ENCODE results near the gene PATZ1.
"Not testable (repeated sequence)": the region's sequence is repeated elsewhere in the genome, so short reads cannot be mapped to it uniquely, and the experiment has no call there.

The PATZ1 gene

GRCh38 chr22:31343235-31344191, 2.6 kb downstream of the PATZ1 start:
- DNase-seq, result no peak

DNA sequence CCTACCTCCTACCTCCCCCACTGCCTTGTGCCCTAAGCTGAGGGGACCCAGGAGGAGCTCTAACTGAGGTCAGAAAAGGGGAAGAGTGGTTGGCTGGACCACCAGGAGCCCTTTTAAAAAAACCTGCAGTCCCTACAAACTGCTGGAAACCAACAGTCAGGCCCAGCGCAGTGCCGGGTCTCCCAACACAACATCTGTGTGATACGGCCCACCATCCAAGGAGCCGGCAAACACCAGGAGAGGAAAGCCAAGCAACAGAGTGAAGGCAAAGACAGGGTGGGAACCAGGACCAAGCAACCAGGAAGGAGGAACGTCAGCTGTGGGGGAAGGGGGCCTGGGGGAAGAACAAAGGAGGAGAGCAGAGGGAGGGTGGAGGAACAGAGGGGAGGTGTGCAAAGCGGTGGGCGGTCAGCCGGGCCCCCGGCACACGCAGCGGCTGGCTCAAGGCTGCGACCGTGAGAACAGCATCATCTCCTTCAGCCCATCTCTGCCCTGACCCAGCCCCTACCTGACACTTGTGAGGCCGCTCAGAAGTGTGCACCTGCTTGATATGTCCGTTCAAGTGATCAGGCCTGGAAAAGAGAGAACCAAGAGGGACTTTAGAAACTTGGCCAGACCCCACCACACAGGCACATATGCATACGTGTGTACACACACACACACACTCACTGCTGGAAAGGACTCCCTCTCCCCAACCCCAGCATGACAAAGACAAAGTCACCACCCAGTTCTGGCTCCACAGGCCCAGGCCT, 3.6 kb downstream of the PATZ1 start:
- DNase-seq, result no peak

- DNase-seq, result no peak
Measured at GRCh38 chr22:31341386-31342088, 4.6 kb downstream of the PATZ1 start.

DNA sequence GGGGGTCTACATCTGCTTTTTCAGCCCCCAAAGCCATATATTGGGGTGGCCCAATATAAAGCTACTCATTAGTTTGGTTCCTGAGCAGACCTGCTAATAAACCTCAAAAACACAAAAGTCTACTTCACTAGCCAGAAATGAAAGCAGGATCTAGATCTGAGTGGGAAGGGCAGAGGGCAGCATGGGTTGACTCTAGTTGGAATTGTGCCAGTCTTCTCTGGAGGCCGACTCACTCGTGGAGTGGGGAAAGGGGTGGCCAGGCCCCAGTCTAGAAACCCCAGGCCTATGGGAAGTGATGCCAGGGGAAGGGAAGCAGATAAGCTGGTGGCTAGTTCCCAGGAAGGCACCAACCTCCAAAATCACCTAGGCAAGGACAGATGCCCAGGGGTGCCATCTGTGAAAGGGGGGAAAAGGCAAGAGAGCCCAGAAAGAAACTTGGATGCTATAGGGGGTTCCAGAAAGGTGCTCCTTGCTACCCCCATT, 5.3 kb downstream of the PATZ1 start:
- no peak for DNase-seq

DNA sequence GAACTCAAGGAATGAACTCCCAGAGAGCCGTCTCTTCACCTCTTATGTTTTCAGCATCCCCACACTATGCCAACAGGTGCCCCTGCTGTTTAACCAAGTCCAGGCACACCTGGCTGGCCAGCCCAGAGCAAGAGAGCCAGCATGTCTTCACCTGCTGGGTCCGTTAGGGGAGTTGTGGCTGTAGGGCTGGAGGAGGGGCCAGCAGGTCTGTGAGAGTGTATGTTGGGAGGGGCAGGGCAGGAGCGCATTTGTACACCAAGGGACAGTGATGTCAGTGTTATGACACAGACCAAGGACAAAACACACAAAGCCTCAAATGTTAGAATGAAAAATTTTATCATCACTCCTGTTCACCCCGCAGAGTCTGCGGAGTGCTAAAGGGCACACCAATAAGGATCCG, 5.8 kb downstream of the PATZ1 start:
- no peak for DNase-seq

GRCh38 chr22:31339148-31339832, 6.9 kb downstream of the PATZ1 start:
- no peak for DNase-seq

DNA sequence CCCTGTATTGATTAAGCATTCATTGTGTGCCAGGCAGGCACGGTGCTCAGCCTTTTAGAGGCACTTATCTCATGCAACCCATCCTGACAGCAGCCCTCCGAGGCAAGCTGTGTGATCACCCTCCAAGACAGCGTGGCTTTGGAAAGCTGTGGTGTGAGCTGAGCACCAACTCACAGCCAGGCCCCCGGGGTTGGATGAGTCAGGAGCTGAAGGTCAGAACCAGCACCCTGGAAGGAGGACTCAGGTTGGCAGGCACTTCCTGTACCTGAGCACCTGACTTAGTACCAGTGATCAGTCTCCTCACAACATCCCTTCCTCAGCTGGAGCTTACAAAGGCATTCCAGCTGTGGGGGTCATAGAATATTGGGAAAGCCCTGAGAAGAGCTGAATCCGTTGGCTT, 9.0 kb downstream of the PATZ1 start:
- DNase-seq, result no peak

DNA sequence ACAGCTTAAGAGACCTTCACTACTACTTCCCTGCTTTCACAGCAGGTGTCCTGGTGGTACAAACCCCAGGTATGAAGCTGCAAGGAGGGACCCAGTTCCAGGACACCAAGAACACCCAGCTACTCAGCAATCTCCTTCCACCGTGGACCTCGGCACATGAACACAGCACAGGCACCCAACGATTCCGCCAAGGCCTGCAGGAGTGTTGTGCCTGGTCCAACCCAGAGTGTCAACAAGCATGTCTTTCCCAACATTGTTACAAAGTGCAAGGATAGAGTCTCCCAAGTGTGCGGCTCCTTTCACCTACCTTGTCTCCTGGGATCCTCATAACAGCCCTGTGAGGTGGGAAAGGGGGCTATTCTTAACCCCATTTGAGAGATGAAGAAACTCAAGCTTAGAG, 11.8 kb downstream of the PATZ1 start:
- DNase-seq, result no peak

- DNase-seq, result no peak
Measured at GRCh38 chr22:31333641-31334040, 12.5 kb downstream of the PATZ1 start.

GRCh38 chr22:31332886-31333285, 13.3 kb downstream of the PATZ1 start:
- no peak for DNase-seq

DNA sequence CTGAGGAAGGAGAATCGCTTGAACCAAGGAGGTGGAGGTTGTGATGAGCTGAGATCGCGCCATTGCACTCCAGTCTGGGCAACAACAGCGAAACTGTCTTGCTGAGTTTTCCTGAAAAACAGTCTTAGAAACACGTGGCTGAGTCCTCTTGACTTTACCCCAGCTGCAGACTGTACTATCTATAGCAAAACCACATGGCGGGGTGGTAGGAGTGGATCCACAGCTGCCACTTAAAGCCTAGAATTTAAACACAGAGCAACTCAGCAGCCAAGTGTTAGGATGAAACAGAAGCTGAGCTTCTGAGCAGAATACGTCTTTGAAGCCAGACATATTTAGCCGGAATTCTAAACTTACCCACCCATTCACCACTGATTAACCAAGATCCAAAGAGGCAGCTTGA, 14.1 kb downstream of the PATZ1 start:
- no peak for DNase-seq

DNA sequence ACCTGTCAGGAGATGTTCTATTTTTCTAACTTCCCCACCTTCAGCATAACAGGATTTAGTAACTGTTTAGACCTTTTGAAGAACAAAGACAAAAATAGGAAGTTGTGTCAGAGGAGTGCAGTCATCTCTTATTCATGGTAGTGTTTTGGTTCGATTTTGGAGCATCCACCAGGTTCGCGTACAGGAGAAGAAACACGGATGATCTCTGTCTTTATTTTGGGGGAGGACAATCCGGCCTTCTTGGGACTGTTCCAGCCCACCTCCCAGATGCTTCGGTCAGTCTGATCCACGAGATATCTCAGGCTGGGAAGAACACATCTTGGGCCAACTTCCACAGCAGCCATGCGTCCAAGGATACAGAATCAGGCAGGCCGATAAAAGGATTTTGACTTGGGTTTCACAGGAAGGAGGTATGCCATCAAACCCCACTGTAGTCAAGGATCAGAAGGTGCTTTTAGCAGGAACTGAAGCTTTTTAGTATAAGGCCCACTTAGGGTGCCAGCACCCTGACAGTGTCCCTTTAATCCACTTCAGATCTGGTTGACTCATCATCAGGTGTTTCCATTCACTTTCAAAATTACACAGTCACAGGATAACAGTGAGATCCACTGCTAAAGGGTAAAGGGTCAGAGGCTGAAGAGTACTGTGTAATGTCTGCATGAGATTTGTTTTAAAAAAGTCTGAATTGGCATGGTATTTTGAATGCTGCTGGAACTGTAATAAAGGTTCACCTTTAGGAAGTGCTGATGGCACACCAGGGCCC, 16.5 kb downstream of the PATZ1 start:
- DNase-seq, result no peak

GRCh38 chr22:31329029-31329428, 17.1 kb downstream of the PATZ1 start:
- DNase-seq, result no peak

DNA sequence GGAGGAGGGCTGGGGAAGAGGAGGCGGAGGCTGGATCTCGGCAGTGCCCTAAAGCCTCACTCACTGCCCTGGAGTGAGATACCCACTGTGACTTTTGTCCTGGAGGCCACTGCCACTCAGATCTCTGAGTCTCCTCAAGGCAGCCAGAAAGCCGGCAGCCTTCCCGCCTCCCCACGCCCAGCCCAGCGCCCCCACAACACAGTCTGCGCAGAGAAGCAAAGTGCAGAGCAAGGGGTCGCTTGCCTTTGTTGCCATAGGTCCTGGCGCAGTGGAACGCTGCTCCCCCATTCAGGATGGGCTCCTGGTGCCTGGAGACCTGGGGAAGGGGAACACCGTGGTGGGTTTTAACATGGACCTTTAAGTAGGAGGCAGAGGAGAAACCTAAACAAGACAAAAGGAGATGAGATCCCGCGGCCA, 17.6 kb downstream of the PATZ1 start:
- DNase-seq, result no peak

DNA sequence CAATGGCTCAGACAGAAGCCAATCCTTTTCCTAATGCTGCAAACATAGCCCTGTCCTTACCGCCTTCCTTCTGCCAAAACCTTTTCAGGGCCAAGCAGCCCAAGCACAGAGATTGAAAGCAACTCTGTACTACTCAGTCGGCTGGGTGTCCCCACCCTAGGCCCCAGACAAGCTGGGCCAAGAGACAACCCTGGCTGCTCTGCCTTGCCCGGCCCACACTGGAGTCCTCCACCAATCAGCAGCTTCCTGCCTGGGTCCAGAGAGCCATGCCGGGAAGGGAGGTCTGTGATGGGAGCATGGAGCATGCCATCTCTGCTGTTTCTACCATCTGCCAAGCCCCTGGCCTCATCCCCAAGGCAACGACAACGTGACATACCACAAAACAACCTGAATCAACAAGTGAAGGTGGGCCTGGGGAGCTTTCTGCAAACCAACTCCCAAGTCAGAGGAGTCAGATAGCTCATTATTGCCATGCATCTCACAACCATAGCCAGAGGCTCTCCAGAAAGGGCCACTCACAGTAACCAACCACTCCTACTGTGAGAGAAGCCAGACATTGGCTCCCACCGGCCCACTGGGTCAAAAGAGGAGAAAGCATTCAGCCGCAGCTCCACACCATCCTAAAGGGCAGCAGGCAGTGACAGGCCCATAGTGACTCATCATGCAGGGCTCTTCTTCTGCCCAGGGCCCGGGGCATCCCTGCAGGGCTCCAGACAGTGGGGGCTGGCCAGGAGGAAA, 18.2 kb downstream of the PATZ1 start:
- no peak for DNase-seq

DNA sequence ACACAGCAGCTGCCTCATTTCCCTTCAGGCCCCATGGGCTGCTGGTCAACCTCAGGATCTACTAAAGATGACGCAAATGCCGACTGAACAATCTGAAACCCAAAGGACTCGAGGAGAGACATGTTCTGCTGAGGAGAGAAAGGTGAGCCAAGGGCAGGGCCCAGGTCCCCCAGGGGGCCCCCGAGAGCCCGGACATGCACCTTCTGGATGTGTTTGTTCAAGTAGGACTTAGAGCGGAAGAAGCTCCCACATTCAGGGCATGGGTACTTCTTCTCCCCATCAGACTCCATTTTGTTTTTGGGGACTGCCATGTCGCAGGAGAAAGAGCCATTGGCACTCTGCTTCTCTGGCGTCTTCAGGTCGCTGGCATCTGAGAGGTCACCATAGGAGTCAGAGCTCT, 19.3 kb downstream of the PATZ1 start:
- no peak for DNase-seq

- no peak for DNase-seq
Measured at GRCh38 chr22:31323578-31324550, 22.3 kb downstream of the PATZ1 start.

GRCh38 chr22:31321421-31321820, 24.7 kb downstream of the PATZ1 start:
- DNase-seq, result no peak

GRCh38 chr22:31314220-31314619, 31.9 kb downstream of the PATZ1 start:
- not testable (repeated sequence) for DNase-seq
